GM21737 (cell line): Measurements from ENCODE around the gene PIK3AP1.

ENCODE experiments used
- ATAC-seq: cut with Tn5 transposase; IDR thresholded peaks from one replicate; pipeline ENCODE4 v1.9.1; 2021; ENCODE audit warnings: mild to moderate bottlenecking, moderate library complexity; ENCODE audit not compliant: unreplicated experiment

Gene PIK3AP1

GRCh38 chr10:96737307-96737902 is 17.1 kb upstream of the PIK3AP1 start:
- peak; percentile 55 for ATAC-seq

GRCh38 chr10:96724621-96725020 is 4.3 kb upstream of the PIK3AP1 start:
- no peak for ATAC-seq

DNA sequence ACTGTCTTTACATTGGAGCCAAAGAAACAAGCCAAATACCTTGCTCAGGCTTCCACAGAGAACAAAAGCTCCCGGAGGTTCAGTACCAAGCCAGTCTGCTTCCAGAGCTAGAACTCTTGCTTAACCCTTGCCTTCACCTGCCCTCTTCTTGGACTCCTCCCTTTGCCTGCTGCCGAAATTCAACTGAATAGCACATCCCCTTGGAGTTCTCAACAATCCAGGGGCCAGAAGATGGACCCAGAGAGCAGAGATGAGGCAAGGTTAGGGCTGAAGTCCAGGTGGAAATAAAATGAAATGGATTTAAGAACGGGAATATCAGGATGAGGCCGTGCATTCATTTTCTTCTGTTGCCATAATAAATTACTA is 876 bp upstream of the PIK3AP1 start:
- ATAC-seq: no peak

- peak; percentile 42 for ATAC-seq
Measured at GRCh38 chr10:96719850-96720421, 378 bp downstream of the PIK3AP1 start.

GRCh38 chr10:96719200-96719599 is 1.1 kb downstream of the PIK3AP1 start:
- ATAC-seq: no peak

- no peak for ATAC-seq
Measured at GRCh38 chr10:96718304-96718990, 1.9 kb downstream of the PIK3AP1 start.

- no peak for ATAC-seq
Measured at GRCh38 chr10:96716390-96716789, 3.9 kb downstream of the PIK3AP1 start.

- ATAC-seq: no peak
Measured at GRCh38 chr10:96714746-96715255, 5.5 kb downstream of the PIK3AP1 start.

DNA sequence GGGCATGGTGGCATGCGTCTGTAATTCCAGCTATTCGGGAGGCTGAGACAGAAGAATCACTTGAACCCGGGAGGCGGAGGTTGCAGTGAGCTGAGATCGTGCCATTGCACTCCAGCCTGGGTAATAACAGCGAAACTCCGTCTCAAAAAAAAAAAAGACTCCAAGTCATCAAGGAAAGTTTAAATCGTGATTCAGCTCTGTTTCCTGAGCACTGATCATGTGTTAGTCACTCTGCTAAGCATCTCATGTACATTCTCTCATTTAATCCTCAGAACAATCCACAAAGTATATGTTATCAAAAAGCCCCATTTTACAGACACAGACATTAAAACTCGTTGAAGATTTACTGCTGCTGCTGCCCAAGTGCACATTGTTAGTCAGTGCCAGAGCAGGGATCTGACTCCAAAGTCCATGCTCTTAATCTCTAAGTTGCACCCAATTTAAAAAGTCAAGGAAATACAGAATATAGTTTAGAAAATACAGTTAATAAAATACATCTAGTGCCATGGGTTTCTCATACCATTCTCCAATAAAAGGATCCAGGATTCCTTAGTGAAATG is 6.2 kb downstream of the PIK3AP1 start:
- ATAC-seq: no peak

GRCh38 chr10:96712662-96713271 is 7.5 kb downstream of the PIK3AP1 start:
- no peak for ATAC-seq

GRCh38 chr10:96711048-96711728 is 9.1 kb downstream of the PIK3AP1 start:
- ATAC-seq: no peak

GRCh38 chr10:96709525-96709924 is 10.8 kb downstream of the PIK3AP1 start:
- ATAC-seq: no peak

DNA sequence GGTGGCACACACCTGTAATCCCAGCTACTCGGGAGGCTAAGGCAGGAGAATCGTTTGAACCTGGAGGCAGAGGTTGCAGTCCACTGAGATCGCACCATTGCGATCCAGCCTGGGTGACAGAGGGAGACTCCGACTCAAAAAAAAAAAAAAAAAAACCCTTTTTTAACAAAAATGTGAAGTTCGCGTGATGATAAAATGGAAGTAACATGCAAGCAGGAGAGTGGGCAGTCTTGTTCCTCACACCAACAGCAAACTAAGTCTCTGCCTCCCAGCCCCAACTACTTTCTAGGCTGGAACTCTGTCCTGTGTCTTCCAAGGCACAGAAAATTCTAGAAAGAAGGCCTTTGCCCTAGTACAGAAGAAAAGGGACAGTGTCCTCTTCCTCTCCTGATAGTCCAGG is 11.3 kb downstream of the PIK3AP1 start:
- ATAC-seq: no peak

DNA sequence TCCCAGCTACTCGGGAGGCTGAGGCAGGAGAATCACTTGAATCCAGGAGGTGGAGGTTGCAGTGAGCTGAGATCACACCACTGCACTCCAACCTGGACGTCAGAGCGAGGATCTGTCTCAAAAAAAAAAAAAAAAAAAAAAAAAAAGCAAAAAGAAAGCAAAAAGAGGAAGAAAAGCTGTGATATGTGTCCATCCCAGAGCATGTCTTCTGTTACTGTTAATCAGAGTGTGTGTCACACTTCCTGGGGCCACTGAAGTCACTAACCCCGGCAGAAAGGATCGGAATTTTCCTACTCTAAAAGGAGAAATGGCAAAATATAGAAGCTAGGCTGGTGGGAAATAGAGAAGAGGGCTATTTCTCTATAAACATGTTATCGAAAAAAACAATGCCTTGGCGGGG is 11.9 kb downstream of the PIK3AP1 start:
- ATAC-seq: no peak

DNA sequence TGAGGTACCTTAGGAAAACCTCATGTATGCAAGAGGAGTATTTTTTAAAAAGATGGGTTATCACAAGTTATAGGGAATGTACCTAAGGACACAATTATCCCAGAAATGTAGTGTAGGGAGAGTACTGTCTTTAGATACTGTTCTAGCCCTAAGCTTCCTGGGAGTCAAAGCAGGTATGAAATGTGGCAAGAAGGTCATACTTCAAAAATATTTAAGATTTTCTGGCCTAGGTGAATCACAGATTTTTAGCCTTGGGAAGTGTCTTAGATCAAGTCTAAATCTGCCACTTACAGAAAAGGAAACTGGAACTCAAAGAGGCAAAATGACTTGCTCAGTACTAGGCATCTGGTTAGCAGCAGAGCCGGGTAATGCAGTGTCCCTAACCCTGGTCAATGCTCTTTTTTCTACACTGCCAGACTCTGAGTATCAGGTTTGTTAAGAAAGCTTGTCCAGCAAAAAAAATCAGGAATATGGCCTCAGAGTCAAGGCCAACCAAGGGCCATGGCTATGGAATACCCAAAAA is 13.9 kb downstream of the PIK3AP1 start:
- ATAC-seq: no peak

GRCh38 chr10:96705134-96705533 is 15.2 kb downstream of the PIK3AP1 start:
- ATAC-seq: no peak

GRCh38 chr10:96704563-96704962 is 15.8 kb downstream of the PIK3AP1 start:
- no peak for ATAC-seq

DNA sequence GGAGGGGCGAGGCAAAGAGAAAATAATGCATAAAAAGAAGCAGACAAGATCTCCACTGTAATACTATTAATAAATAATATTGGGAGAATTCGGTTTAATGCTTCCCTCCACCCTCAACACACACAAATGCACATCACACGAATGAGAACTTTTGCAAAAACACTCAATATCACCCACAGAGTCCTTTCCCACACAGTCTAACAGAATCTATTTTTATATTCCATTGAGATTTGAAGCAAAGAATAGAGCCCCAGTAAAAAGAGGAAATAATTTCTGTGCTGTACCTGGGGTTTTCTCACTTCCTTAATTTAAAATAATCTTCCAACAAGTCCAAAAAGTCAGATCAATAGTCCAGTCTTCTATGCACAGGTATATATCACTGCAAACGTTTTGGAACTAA is 17.0 kb downstream of the PIK3AP1 start:
- no peak for ATAC-seq

GRCh38 chr10:96701265-96701664 is 19.0 kb downstream of the PIK3AP1 start:
- ATAC-seq: no peak

DNA sequence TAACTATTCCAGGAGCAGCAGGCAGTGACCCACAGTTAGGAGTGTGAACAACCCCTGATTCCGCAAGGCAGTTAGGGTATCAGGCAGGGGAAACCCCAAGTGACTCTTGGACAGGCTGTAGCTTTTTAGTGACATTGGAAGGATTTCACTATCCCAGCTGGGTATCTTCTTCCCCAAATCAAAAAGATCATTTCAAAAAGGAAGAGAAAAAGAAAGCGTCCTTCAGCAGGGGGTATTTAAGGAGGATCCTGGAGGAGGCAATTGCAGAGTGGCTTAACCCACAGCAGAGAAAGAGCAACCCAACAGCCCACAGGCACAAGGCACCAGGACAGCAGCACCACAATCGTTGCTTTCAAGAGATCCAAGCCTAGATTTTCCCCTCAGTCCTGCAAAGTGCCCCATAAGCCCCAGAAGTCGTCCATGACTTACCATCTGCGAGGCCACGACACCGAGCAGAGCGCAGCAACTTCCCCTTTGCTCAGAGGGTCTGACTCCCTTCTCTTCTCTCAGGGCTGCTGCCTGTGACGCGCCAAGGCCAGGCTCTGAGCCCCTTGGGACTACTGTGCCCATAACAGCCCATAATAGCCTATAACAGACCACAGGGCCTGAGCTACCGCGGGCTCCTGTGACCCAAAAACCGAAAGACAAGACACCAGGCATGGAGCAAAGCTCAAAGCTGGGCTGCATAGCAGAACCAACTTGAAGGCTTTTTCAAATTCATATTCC is 19.8 kb downstream of the PIK3AP1 start:
- peak; percentile 72 for ATAC-seq
